ENCODE data around the gene RNU1-2.
"Not testable (repeated sequence)": the region's sequence is repeated elsewhere in the genome, so short reads cannot be mapped to it uniquely, and the experiment has no call there.

Gene RNU1-2

GRCh38 chr1:16938351-16939321 lies 42.9 kb downstream of the RNU1-2 start:
- Mint-ChIP-seq H3K27ac (no peak overlapping the region), H3K27me3 (ENCODE audit: low read depth, poor library complexity) (peaks cover 2% of the 10 kb centered on the region), H3K4me3 (peak overlapping the region; percentile 48), H3K36me3 (ENCODE audit: low read depth) (peaks cover 21% of the 10 kb centered on the region), H3K4me1 (no peaks in the 10 kb centered on the region), H3K9me3 (no peaks in the 10 kb centered on the region)
- TF ChIP-seq CTCF (IDR thresholded peaks at IDR 0.05): no peak
- DNase-seq: peak; percentile 51

- not testable (repeated sequence) for H3K9me3 Mint-ChIP-seq; H3K27me3 Mint-ChIP-seq (ENCODE audit: low read depth, poor library complexity); H3K27ac Mint-ChIP-seq; H3K4me1 Mint-ChIP-seq
- Mint-ChIP-seq H3K4me3 (peak overlapping the region; percentile 48), H3K36me3 (ENCODE audit: low read depth) (peaks cover 21% of the 10 kb centered on the region)
- peak; percentile 47 for DNase-seq
Measured at GRCh38 chr1:16939386-16940180, 43.8 kb downstream of the RNU1-2 start.

- TF ChIP-seq CTCF (IDR thresholded peaks at IDR 0.05): no peak
- H3K27me3 Mint-ChIP-seq (ENCODE audit: low read depth, poor library complexity): no peaks in the 10 kb centered on the region
Measured at GRCh38 chr1:16944038-16944437, 48.3 kb downstream of the RNU1-2 start.

GRCh38 chr1:16945512-16945911 lies 49.7 kb downstream of the RNU1-2 start:
- peaks cover 17% of the 10 kb centered on the region for H3K36me3 Mint-ChIP-seq (ENCODE audit: low read depth)
- DNase-seq; H3K4me3 Mint-ChIP-seq; H3K4me1 Mint-ChIP-seq; H3K27me3 Mint-ChIP-seq (ENCODE audit: low read depth, poor library complexity); H3K9me3 Mint-ChIP-seq; H3K27ac Mint-ChIP-seq: not testable (repeated sequence)

More at GRCh38 chr1:16944038-16944437, 48.3 kb downstream of the RNU1-2 start:
- no peak for DNase-seq
- Mint-ChIP-seq H3K27ac (no peak overlapping the region), H3K4me3 (no peak overlapping the region), H3K4me1 (no peaks in the 10 kb centered on the region), H3K9me3 (no peaks in the 10 kb centered on the region), H3K36me3 (ENCODE audit: low read depth) (peaks cover 17% of the 10 kb centered on the region)

Data from nephron progenitor cell (in vitro differentiated cells).